GM13976 (cell line): ENCODE results near the gene CDC42SE2.

Experiments used
- DNase-seq: peaks from one replicate; pipeline ENCODE4 v3.0.0; 2012; ENCODE audit warnings: low spot score
- CTCF ChIP-seq: IDR thresholded peaks from 2 replicates; pipeline ENCODE4 v1.5.1; 2012; ENCODE audit warnings: borderline replicate concordance, mild to moderate bottlenecking; ENCODE audit not compliant: insufficient read depth; ENCODE audit errors: extremely low read depth, missing control alignments, control extremely low read depth
- in situ Hi-C: fragments of 300-500 bp; cut with MboI; formaldehyde crosslinking; loops from one replicate; pipeline ENCODE4 v1.12.0; 2022; ENCODE audit warnings: low sequenced_read_pairs, mixed read lengths, inconsistent platforms; ENCODE audit not compliant: unreplicated experiment

Gene CDC42SE2

GRCh38 chr5:131441184-131441583 lies 177.3 kb downstream of the CDC42SE2 start:
- in situ Hi-C loops = loop anchor here (25.0 kb wide), 1 partner anchor 571 kb away; the partner anchor contains the start of gene ACSL6
- no peak for TF ChIP-seq CTCF
- no peak for DNase-seq
